ENCODE measurements around the gene PANX3. TPM values are rescaled to one million over a fixed set of nuclear protein-coding genes. Genes with fewer than 3 reads are reported as not detected.

PANX3 gene, protein sequence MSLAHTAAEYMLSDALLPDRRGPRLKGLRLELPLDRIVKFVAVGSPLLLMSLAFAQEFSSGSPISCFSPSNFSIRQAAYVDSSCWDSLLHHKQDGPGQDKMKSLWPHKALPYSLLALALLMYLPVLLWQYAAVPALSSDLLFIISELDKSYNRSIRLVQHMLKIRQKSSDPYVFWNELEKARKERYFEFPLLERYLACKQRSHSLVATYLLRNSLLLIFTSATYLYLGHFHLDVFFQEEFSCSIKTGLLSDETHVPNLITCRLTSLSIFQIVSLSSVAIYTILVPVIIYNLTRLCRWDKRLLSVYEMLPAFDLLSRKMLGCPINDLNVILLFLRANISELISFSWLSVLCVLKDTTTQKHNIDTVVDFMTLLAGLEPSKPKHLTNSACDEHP
- total RNA-seq (2016; rRNA removed; fragmentation: Illumina TruSeq; extraction: Trizol) (not detected in 2 replicates), polyA plus RNA-seq (2011; rRNA removed) (not detected in 2 replicates), polyA minus RNA-seq (2011; rRNA and poly(A)+ RNA removed; ENCODE audit: low replicate concordance) (not detected in 2 replicates), Bru-seq, nascent RNA (not detected), BruChase-seq, experiment 1, labeled RNA remaining after a 6-hour chase (not detected), BruChase-seq, experiment 2, labeled RNA remaining after a 2-hour chase (not detected)
- total RNA-seq (2016; cell fraction: cytosol; rRNA removed; fragmentation: Illumina TruSeq; extraction: Trizol; ENCODE audit: low read depth): not detected in 2 replicates
- total RNA-seq (2016; cell fraction: insoluble cytoplasmic fraction; rRNA removed; fragmentation: Illumina TruSeq; extraction: Trizol): not detected in 2 replicates
- not detected in 2 replicates for total RNA-seq (2016; cell fraction: membrane; rRNA removed; fragmentation: Illumina TruSeq; extraction: Trizol)
- not detected in 2 replicates for total RNA-seq (2016; cell fraction: nucleus; rRNA removed; fragmentation: Illumina TruSeq; extraction: Trizol)
- not detected in 2 replicates for polyA plus RNA-seq (2011; cell fraction: cytosol; rRNA removed)
- polyA plus RNA-seq (2011; cell fraction: nucleus; rRNA removed): not detected in 2 replicates
- polyA plus RNA-seq (2012): not detected in 2 replicates
- not detected in 2 replicates for polyA plus RNA-seq (2016; cell fraction: cytosol; fragmentation: Illumina TruSeq; extraction: Trizol; ENCODE audit: low read depth)
- polyA plus RNA-seq (2016; cell fraction: insoluble cytoplasmic fraction; fragmentation: Illumina TruSeq; extraction: Trizol; ENCODE audit: low read depth): not detected in 2 replicates
- not detected in 2 replicates for polyA plus RNA-seq (2016; cell fraction: membrane; fragmentation: Illumina TruSeq; extraction: Trizol; ENCODE audit: low read depth)
- polyA plus RNA-seq (2016; cell fraction: nucleus; fragmentation: Illumina TruSeq; extraction: Trizol; ENCODE audit: insufficient read depth, low read depth): not detected in 2 replicates
- polyA minus RNA-seq (2011; cell fraction: cytosol; rRNA and poly(A)+ RNA removed): not detected in 2 replicates
- polyA minus RNA-seq (2011; cell fraction: nucleus; rRNA and poly(A)+ RNA removed): not detected in 2 replicates
- long read RNA-seq, experiment 1: 0 reads
- long read RNA-seq, experiment 2: 0 reads

DNA sequence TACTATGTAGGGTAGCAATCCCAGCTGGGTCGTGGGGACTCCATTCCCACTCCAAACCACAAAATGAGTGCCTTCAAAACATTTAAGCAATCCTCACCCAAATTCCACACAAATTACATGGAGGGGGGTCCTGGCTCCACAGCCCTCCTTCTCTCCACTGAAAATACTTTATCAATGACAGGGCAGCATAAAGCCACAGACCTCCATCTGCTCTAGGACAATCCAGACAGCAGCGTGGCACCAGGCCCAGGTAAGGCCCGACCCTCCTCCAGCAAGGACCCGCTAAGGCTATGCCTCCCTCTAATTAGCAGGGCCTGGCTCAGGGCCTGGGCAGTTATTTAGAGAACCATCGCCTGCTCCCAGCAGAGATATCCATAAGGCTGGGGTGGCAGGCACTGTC is at the start of gene PANX3:
Gene PANX3, plus strand, starts transcription at position 365 of the 400 bp plus-strand sequence. CDS start 129 bp downstream, outside the sequence.
- peaks cover 0 to 16% of the 10 kb centered on the region in 2 experiments; a peak in 2 of 5 replicates for H3K27me3 ChIP-seq (ENCODE audit: control insufficient read depth in 1 of 2, insufficient read depth in 2 of 2, low read length in 2 of 2)
- H3K4me3 ChIP-seq (replicated peaks in 1 of 3; ENCODE audit: insufficient read depth in 1 of 3, low read depth in 2 of 3, low read length in 3 of 3): no peak within 1 kb of the TSS
- no peaks in the 10 kb centered on the region for H3K79me2 ChIP-seq (ENCODE audit: insufficient read depth, low read length)
- WGBS (ENCODE audit: low lambda C conversion rate): 0% methylated on average over 1 of the region's 5 CpGs
- no TSS peak for BruUV-seq (replicated peaks)
- DNase-seq (ENCODE audit: low spot score) (no peak), FAIRE-seq (no peak), ATAC-seq (no peak)
- in situ Hi-C loops (cut with HindIII; ENCODE audit: extremely low pct_ligation_motif_present, low pct_unique_long_range_greater_than_20kb) (no loop called here), intact Hi-C loops (cut with micrococcal nuclease; ENCODE audit: unreplicated experiment) (no loop called here)
- H4K20me1 ChIP-seq (ENCODE audit: insufficient read depth, low read length): no peaks in the 10 kb centered on the region
- H2AFZ ChIP-seq (ENCODE audit: low read length): no peak within 1 kb of the TSS
- no peaks in the 10 kb centered on the region for H3K4me1 ChIP-seq (ENCODE audit: insufficient read depth, low read length)
- H3K27ac ChIP-seq (ENCODE audit: extremely low read length, insufficient read depth, low read length): no peak within 1 kb of the TSS
- H3K4me2 ChIP-seq (ENCODE audit: low read depth, low read length): no peak within 1 kb of the TSS
- H3K9ac ChIP-seq (ENCODE audit: insufficient read depth, low read depth, low read length): no peak within 1 kb of the TSS
- no peak for TF ChIP-seq ZNF354B (CRISPR knock-in tag; IDR thresholded peaks at IDR 0.05)
- no peak for TF ChIP-seq NCOA5 (CRISPR knock-in tag; IDR thresholded peaks at IDR 0.05)
- TF ChIP-seq ZNF703 (CRISPR knock-in tag; IDR thresholded peaks at IDR 0.05; ENCODE audit: borderline replicate concordance): no peak
- TF ChIP-seq AHR (CRISPR knock-in tag; IDR thresholded peaks at IDR 0.05): no peak
- no peak for TF ChIP-seq FIP1L1 (IDR thresholded peaks at IDR 0.05; ENCODE audit: borderline replicate concordance, insufficient read depth, low read depth, low read length)
- no peak for TF ChIP-seq SRY (CRISPR knock-in tag; IDR thresholded peaks at IDR 0.05)
- no peak for TF ChIP-seq GFI1 (CRISPR knock-in tag; IDR thresholded peaks at IDR 0.05; ENCODE audit: borderline replicate concordance)
- no peak for TF ChIP-seq HINFP (CRISPR knock-in tag; IDR thresholded peaks at IDR 0.05; ENCODE audit: low read depth)
- TF ChIP-seq, protein P1, sequence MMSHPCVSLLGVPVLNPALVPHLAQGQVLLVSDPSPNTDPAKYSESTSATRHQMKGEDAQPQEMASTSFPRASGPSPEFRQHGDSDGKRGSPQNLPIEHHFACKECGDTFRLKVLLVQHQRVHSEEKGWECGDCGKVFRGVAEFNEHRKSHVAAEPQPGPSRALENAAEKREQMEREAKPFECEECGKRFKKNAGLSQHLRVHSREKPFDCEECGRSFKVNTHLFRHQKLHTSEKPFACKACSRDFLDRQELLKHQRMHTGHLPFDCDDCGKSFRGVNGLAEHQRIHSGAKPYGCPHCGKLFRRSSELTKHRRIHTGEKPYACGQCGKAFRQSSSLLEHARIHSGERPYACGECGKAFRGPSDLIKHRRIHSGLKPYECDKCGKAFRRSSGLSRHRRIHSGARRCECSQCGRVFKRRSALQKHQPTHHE (CRISPR knock-in tag; IDR thresholded peaks at IDR 0.05; ENCODE audit: borderline replicate concordance): no peak
- no peak for TF ChIP-seq RXRA (CRISPR knock-in tag; IDR thresholded peaks at IDR 0.05)
- TF ChIP-seq FOXA3 (CRISPR knock-in tag; IDR thresholded peaks at IDR 0.05): no peak
- TF ChIP-seq ELF1 (CRISPR knock-in tag; IDR thresholded peaks at IDR 0.05): no peak
- TF ChIP-seq ZNF292 (CRISPR knock-in tag; IDR thresholded peaks at IDR 0.05; ENCODE audit: borderline replicate concordance, low read depth): no peak
- TF ChIP-seq YY1 (IDR thresholded peaks at IDR 0.05; ENCODE audit: insufficient read depth, insufficient replicate concordance, low read depth, low read length): no peak
- no peak for TF ChIP-seq ZNF720 (CRISPR knock-in tag; IDR thresholded peaks at IDR 0.05)
- TF ChIP-seq ONECUT2 (CRISPR knock-in tag; IDR thresholded peaks at IDR 0.05): no peak
- TF ChIP-seq ZSCAN22 (CRISPR knock-in tag; IDR thresholded peaks at IDR 0.05): no peak
- TF ChIP-seq SPEN (CRISPR knock-in tag; IDR thresholded peaks at IDR 0.05; ENCODE audit: low read depth): no peak
- TF ChIP-seq RXRB (CRISPR knock-in tag; IDR thresholded peaks at IDR 0.05; ENCODE audit: borderline replicate concordance): no peak
- ChIA-PET CTCF (ENCODE audit: low intra/inter-chr PET ratio, low total read pairs) (no interaction called here), POLR2A (no interaction called here)
- H3K36me3 ChIP-seq (replicated peaks in 1 of 2; ENCODE audit: control insufficient read depth in 1 of 2, insufficient read depth in 2 of 2, low read length in 2 of 2): no peaks in the 10 kb centered on the region
- no peaks in the 10 kb centered on the region for H3K9me3 ChIP-seq (ENCODE audit: low read length)
